Heart right ventricle (tissue), 16 donors: ENCODE data around the gene FST. TPM values are rescaled to one million over a fixed set of nuclear protein-coding genes. Genes with fewer than 3 reads are reported as not detected.

Experiments used
- ATAC-seq, 8 donors: fragments of 200-7000 bp; cut with Tn5 transposase; one replicate each; pipeline ENCODE4 v1.9.1; 2020; ENCODE audit warnings: mild to moderate bottlenecking in 8 of 8, moderate library complexity in 8 of 8, moderate number of reproducible peaks in 1 of 8
- DNase-seq, 2 donors: peaks; one replicate each; pipeline ENCODE4 v3.0.0-alpha.2; 2020
- H3K27ac ChIP-seq, 10 donors: fragments of 200-600 bp; sonication (generic) in 2 of 10; one replicate each; pipeline versions ENCODE4 v1.5.0 to v1.8.0; 2020 to 2022; ENCODE audit warnings: mild to moderate bottlenecking in 3 of 10
- H3K27me3 ChIP-seq, 7 donors: fragments of 200-600 bp; one replicate each; pipeline ENCODE4 v1.8.0; 2021 to 2022; ENCODE audit warnings: mild to moderate bottlenecking in 2 of 7
- H3K36me3 ChIP-seq, 9 donors: fragments of 200-600 bp; sonication (generic) in 1 of 9; one replicate each; pipeline versions ENCODE4 v1.5.0 to v1.8.0; 2020 to 2022; ENCODE audit warnings: mild to moderate bottlenecking in 2 of 9
- H3K4me1 ChIP-seq, 9 donors: fragments of 200-600 bp; sonication (generic) in 1 of 9; one replicate each; pipeline versions ENCODE4 v1.5.0 to v1.8.0; 2020 to 2022; ENCODE audit warnings: mild to moderate bottlenecking in 4 of 9
- H3K4me3 ChIP-seq, 10 donors: fragments of 200-600 bp; sonication (generic) in 2 of 10; one replicate each; pipeline versions ENCODE4 v1.5.0 to v1.8.0; 2020 to 2022; ENCODE audit warnings: mild to moderate bottlenecking in 7 of 10, moderate library complexity in 2 of 10
- H3K9me3 ChIP-seq, 11 donors: fragments of 200-600 bp in 10 of 11; sonication (generic) in 2 of 11; one replicate each; pipeline versions ENCODE4 v1.5.0 to v1.8.0; 2013 to 2022; ENCODE audit warnings: mild to moderate bottlenecking in 2 of 11, control low read depth in 1 of 11, moderate library complexity in 1 of 11
- WGBS, 2 donors: extraction: QIAGEN DNeasy Blood & Tissue Kit; methylation state at CpG; one replicate each; pipeline ENCODE4 v1.1.7; 2013; ENCODE audit warnings: inconsistent platforms in 1 of 2; 5-methylcytosine and 5-hydroxymethylcytosine counted together
- intact Hi-C, 10 donors: fragments of 100-400 bp; cut with DNase I; formaldehyde crosslinking; loops; one replicate each; pipeline versions ENCODE4 v1.11.1 to v1.14.2; 2022
- polyA plus RNA-seq, 2 donors: library from polyadenylated mRNA; stranded (reverse); fragments of 200-250 nt; gene quantifications; one replicate each; pipeline ENCODE4 v1.2.3, GENCODE V29; 2013
- total RNA-seq, 10 donors: library from RNA; stranded (reverse); fragmentation: NEBNext Ultra II Directional in 3 of 10; extraction: Animal tissue kit (Norgen Biotek cat#: 25700) in 3 of 10; gene quantifications; one replicate each; pipeline versions ENCODE4 v1.2.1 to v1.2.4, GENCODE V29; 2021 to 2023
- TF ChIP-seq, protein P1 (sequence below), 9 donors: fragments of 200-600 bp; sonication (generic) in 2 of 9; IDR thresholded peaks; one replicate each; pipeline versions ENCODE4 v1.5.0 to v1.8.0; 2021 to 2022; ENCODE audit warnings: antibody characterized with exemption in 9 of 9, mild to moderate bottlenecking in 5 of 9, moderate library complexity in 1 of 9
- donor health status: Arrhythmogenic right ventricular cardiomyopathy.
- donor health status: ischemic (EF 13 %, LVEDD 7.1; RV severe dilation, severe dysfunction).
- donor health status: healthy with polysubstance abuse.
- donor health status: DM: no; HTN: yes; CAD: no.
- donor health status: DM: no; HTN: no; CAD: no.
- donor health status: ischemic (EF 25% LVEDD 6.9; RV normal size, moderate dysfunction).
- donor health status: ischemic (EF 25% LVEDD 5.7; RV mildly dilated, moderate dysfunction).
- donor health status: healthy.
- donor health status: DM: yes; HTN: yes; CAD: no.
- donor health status: Ischemic cardiomyopathy.
- donor health status: ischemic (EF 35%, LVEDD 5.7; RV mildly dilated, moderate dysfunction).
- donor health status: nonischemic (EF 11% LVEDD 7.7; RV severe dilation, severe dysfunction).
- donor health status: DM: yes; HTN: yes; CAD: no.
- donor health status: PGD.
- donor health status: ischemic (EF 29% LVEDD 5.4; RV normal size, mild dysfunction).
- donor health status: nonischemic (EF 23%, LVEDD 6.1; RV moderate dilation, normal function).

Gene FST
- total and polyA plus RNA-seq, 12 donors = 0.57 to 9.2 (median 2.1) TPM

DNA sequence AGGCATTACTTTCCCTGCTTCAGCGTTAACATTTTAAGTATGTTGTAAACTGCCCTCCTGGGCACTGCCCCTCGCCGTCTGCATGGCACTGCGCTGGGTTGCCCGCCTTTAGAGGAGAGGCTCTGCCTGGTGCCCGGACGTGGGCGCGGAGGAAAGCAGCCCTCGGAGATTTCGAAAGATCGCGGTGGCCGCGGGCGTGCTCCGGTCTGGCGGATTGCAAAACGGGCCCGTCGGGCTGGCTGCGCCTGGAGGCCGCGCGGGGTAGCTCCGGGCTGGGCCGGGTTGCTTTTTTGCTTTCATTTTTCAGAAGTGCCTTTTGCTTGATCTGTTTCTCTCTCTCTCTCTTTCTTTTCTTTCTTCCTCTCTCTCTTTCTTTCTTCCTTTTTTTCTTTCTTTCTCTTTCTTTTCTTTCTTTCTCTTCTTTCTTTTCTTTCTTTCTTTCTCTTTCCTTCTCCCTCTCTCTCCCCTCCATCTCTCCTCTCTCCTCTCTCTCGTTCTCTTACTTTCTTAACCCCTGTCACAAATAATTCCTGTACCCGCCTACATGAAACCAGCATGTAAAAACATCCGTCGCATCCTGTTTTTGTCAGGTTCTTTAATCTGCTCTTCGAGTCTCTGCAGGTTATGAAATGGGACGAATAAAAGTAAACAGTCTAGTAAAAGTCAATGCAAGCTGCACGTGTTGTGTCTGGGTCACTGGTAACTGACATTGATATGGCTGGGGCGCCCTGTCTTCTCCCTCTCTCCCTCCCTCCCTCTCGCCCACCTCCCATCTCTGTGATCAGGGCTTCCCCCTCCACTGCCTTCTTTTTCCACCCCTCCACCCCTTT lies 1.7 kb downstream of the FST start:
- ATAC-seq (peak; percentile 61 to 78 (median 74)), DNase-seq (peak; percentile 48 to 80)
- 1% methylated on average over 36 of the region's 36 CpGs for WGBS, 2 donors
- intact Hi-C loops = loop anchor here in 6 of 10 donors (5.0 to 10.0 kb wide), 4 partner anchors 390 to 755 kb away; no protein-coding TSS in a partner anchor
- TF ChIP-seq, protein P1, sequence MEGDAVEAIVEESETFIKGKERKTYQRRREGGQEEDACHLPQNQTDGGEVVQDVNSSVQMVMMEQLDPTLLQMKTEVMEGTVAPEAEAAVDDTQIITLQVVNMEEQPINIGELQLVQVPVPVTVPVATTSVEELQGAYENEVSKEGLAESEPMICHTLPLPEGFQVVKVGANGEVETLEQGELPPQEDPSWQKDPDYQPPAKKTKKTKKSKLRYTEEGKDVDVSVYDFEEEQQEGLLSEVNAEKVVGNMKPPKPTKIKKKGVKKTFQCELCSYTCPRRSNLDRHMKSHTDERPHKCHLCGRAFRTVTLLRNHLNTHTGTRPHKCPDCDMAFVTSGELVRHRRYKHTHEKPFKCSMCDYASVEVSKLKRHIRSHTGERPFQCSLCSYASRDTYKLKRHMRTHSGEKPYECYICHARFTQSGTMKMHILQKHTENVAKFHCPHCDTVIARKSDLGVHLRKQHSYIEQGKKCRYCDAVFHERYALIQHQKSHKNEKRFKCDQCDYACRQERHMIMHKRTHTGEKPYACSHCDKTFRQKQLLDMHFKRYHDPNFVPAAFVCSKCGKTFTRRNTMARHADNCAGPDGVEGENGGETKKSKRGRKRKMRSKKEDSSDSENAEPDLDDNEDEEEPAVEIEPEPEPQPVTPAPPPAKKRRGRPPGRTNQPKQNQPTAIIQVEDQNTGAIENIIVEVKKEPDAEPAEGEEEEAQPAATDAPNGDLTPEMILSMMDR (IDR thresholded peaks at IDR 0.05) = peak in 4 of 9 donors; percentile 15 to 32 (median 26)
- H3K9me3 ChIP-seq = no peaks in the 10 kb centered on the region
- H3K27ac ChIP-seq = peak overlapping the region in 8 of 10 donors; percentile 0 to 71 (median 38)
- H3K36me3 ChIP-seq = peaks cover 0 to 7% (median 0%) of the 10 kb centered on the region in 9 donors
- H3K27me3 ChIP-seq = peaks cover 0 to 67% (median 0%) of the 10 kb centered on the region in 7 donors
- peaks cover 0 to 40% (median 21%) of the 10 kb centered on the region in 9 donors for H3K4me1 ChIP-seq
- peak overlapping the region; percentile 7 to 85 (median 66) for H3K4me3 ChIP-seq

DNA sequence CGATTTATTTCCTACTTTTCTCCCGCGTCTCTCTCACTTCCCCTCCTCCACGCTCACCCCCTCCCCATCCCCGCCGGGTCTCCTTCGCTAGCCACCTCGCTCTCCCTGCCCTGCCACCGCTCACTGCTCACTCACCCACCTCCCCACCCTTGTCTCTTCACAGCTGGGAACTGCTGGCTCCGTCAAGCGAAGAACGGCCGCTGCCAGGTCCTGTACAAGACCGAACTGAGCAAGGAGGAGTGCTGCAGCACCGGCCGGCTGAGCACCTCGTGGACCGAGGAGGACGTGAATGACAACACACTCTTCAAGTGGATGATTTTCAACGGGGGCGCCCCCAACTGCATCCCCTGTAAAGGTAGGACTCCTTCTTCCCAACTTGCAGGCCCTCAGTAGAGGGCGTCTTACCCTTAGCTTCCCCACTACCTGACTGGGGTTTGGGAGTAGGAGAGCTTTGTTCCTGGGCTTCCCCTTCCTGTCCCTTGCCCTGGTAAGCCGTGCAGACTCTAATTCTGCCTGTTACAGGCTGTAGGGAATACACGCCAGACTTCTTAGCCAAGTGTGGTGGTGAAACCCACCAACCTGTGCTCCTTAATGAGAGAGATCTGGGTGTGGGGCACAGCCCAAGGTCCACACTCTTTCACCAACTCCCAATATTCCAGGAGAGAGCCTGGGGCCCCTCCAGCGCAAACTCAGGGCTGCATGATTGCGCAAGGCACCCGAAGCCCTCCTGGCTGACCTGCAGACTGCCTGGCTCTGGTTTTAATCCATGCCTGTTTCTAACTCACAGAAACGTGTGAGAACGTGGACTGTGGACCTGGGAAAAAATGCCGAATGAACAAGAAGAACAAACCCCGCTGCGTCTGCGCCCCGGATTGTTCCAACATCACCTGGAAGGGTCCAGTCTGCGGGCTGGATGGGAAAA lies 2.5 kb downstream of the FST start:
- intact Hi-C loops = loop anchor here in 6 of 10 donors (5.0 to 10.0 kb wide), 4 partner anchors 389 to 754 kb away; no protein-coding TSS in a partner anchor
- DNase-seq (peak; percentile 11 to 40), ATAC-seq (peak in 6 of 8 donors; percentile 32 to 50 (median 42))
- H3K4me1 ChIP-seq = peaks cover 0 to 40% (median 21%) of the 10 kb centered on the region in 9 donors
- H3K9me3 ChIP-seq = no peaks in the 10 kb centered on the region
- WGBS, 2 donors = 33 to 34% methylated on average over 35 of the region's 35 CpGs
- peaks cover 0 to 58% (median 0%) of the 10 kb centered on the region in 7 donors for H3K27me3 ChIP-seq
- H3K4me3 ChIP-seq = peak overlapping the region; percentile 6 to 85 (median 66)
- peak overlapping the region in 5 of 10 donors; percentile 7 to 71 (median 45) for H3K27ac ChIP-seq
- peaks cover 0 to 7% (median 0%) of the 10 kb centered on the region in 9 donors for H3K36me3 ChIP-seq
- TF ChIP-seq, protein P1 (IDR thresholded peaks at IDR 0.05) = peak in 5 of 9 donors; percentile 17 to 52 (median 42)

DNA sequence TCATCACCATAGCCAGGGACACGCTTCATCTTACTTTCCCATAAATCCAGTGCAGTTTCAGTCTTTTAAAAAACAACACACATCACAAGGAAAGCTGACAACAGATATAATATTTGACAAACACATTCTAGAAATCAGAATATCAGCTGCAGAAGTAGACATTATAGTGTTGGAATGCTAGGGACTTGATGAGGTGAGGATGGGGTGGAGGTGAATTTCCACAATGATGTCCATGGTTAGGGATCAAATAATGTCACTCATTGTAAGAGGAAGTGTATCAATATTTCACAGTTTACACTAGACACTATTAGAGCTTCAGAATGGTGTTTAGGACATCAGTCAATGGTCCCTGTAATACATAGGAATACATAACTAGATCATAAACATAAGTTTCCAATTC lies 7.0 kb downstream of the FST start:
- intact Hi-C loops = loop anchor here in 3 of 10 donors (10.0 kb wide), 1 partner anchor 387 kb away; no protein-coding TSS in a partner anchor
- Histone ChIP-seq H3K4me1 (peaks cover 0 to 18% (median 6%) of the 10 kb centered on the region in 9 donors), H3K27me3 (peaks cover 0 to 20% (median 0%) of the 10 kb centered on the region in 7 donors), H3K4me3 (no peak overlapping the region), H3K36me3 (peaks cover 0 to 7% (median 0%) of the 10 kb centered on the region in 9 donors), H3K27ac (no peak overlapping the region), H3K9me3 (no peaks in the 10 kb centered on the region)
- 96% methylated on average over 1 of the region's 1 CpG for WGBS, 2 donors
- ATAC-seq (no peak), DNase-seq (no peak)
- TF ChIP-seq, protein P1 (IDR thresholded peaks at IDR 0.05) = no peak
